DMS 273 (cell line): ENCODE data around the gene CDKL2.
"Not testable (repeated sequence)": the region's sequence is repeated elsewhere in the genome, so short reads cannot be mapped to it uniquely, and the experiment has no call there.

Source experiments
- DNase-seq: peaks from one replicate; lab custom pipeline; 2025; ENCODE audit not compliant: unreplicated experiment; lab: John Stamatoyannopoulos, UW

The CDKL2 gene

GRCh38 chr4:75630174-75630936 lies at the start of gene CDKL2:
TSS of gene CDKL2 (minus strand) at chr4:75630528. CDS start at chr4:75625988, 4,540 bp downstream.
- peak; percentile 88 for DNase-seq

- DNase-seq = no peak
These were observed 48.6 kb upstream of the CDKL2 start for GRCh38 chr4:75678965-75679364.

- no peak for DNase-seq
These were observed 48.1 kb upstream of the CDKL2 start for GRCh38 chr4:75678473-75678872.

GRCh38 chr4:75675004-75675531 lies 44.7 kb upstream of the CDKL2 start:
- no peak for DNase-seq

GRCh38 chr4:75673959-75674328 lies 43.6 kb upstream of the CDKL2 start:
- DNase-seq = peak; percentile 21

- peak; percentile 98 for DNase-seq
These were observed 43.0 kb upstream of the CDKL2 start, which contains the start of gene G3BP2 for GRCh38 chr4:75673027-75673958. TSS of gene G3BP2 (minus strand) at chr4:75673411. CDS start at chr4:75662025, 11,386 bp downstream.

GRCh38 chr4:75672461-75673026 lies 42.2 kb upstream of the CDKL2 start:
- DNase-seq = peak; percentile 75

GRCh38 chr4:75671802-75672421 lies 41.6 kb upstream of the CDKL2 start:
- peak; percentile 5 for DNase-seq

GRCh38 chr4:75668596-75668995 lies 38.3 kb upstream of the CDKL2 start:
- no peak for DNase-seq

- not testable (repeated sequence) for DNase-seq
These were observed 37.3 kb upstream of the CDKL2 start for GRCh38 chr4:75667636-75668035.

- DNase-seq = no peak
These were observed 36.0 kb upstream of the CDKL2 start for GRCh38 chr4:75666299-75666698.

GRCh38 chr4:75664604-75665003 lies 34.3 kb upstream of the CDKL2 start:
- not testable (repeated sequence) for DNase-seq

GRCh38 chr4:75662626-75663025 lies 32.3 kb upstream of the CDKL2 start:
- DNase-seq = no peak

- DNase-seq = no peak
These were observed 30.2 kb upstream of the CDKL2 start for GRCh38 chr4:75660491-75660890.

GRCh38 chr4:75659512-75660031 lies 29.2 kb upstream of the CDKL2 start:
- no peak for DNase-seq

- DNase-seq = no peak
These were observed 28.5 kb upstream of the CDKL2 start for GRCh38 chr4:75658876-75659275.

- no peak for DNase-seq
These were observed 25.2 kb upstream of the CDKL2 start for GRCh38 chr4:75655562-75655961.

GRCh38 chr4:75654905-75655304 lies 24.6 kb upstream of the CDKL2 start:
- DNase-seq = no peak

GRCh38 chr4:75653845-75654503 lies 23.6 kb upstream of the CDKL2 start:
- peak; percentile 22 for DNase-seq

GRCh38 chr4:75644095-75644494 lies 13.8 kb upstream of the CDKL2 start:
- no peak for DNase-seq
